Endothelial cell of umbilical vein (primary cell): ENCODE results near the gene GALNT10. TPM values are rescaled to one million over a fixed set of nuclear protein-coding genes. Genes with fewer than 3 reads are reported as not detected.

Source experiments
- BruUV-seq: library from RNA; stranded (reverse); fragments of 400-500 nt; replicated peaks from 2 replicates; lab custom pipeline; 2021; lab: Mats Ljungman, UMichigan
- CTCF ChIA-PET: fragments of 300-600, 350-600 bp; sonication (Branson Sonifier 250); formaldehyde crosslinking; loops from one replicate; lab custom pipeline; 2021; ENCODE audit warnings: antibody characterized with exemption, inconsistent platforms; lab: Charles Lee
- POLR2A ChIA-PET: fragments of 300-600, 350-600 bp; sonication (Branson Sonifier 250); formaldehyde crosslinking; loops from one replicate; lab custom pipeline; 2021; ENCODE audit warnings: antibody characterized with exemption, inconsistent platforms; lab: Charles Lee
- DNase-seq: peaks from one replicate; pipeline ENCODE4 v3.0.0-alpha.2; 2011; ENCODE audit warnings: low read depth, low spot score
- FAIRE-seq: peaks from 2 replicates; lab custom pipeline; 2011; peaks lifted over from hg19 to GRCh38; lab: Jason Lieb, UNC
- H2AFZ ChIP-seq: 2 replicates; pipeline ENCODE4 v1.6.0; 2012; ENCODE audit warnings: low read depth, low read length, control low read depth, inconsistent platforms
- H3K27ac ChIP-seq: 2 replicates; pipeline ENCODE4 v1.5.1; 2011; ENCODE audit warnings: low read depth, mild to moderate bottlenecking, control low read depth, low read length, moderate library complexity; ENCODE audit not compliant: insufficient read depth
- H3K27me3 ChIP-seq, 2 experiments: 2 replicates each; pipeline versions ENCODE4 v1.6.0 to v1.6.1; 2011; ENCODE audit warnings: low read length in 2 of 2, mixed read lengths in 1 of 2; ENCODE audit not compliant: control insufficient read depth in 2 of 2, insufficient read depth in 2 of 2
- H3K36me3 ChIP-seq, 2 experiments: 2 replicates in 1 of 2; 3 replicates in 1 of 2; pipeline ENCODE4 v1.5.1; 2011; ENCODE audit warnings: low read length in 2 of 2, mild to moderate bottlenecking in 1 of 2, moderate library complexity in 1 of 2; ENCODE audit not compliant: control insufficient read depth in 2 of 2, insufficient read depth in 2 of 2; ENCODE audit errors: extremely low read depth in 1 of 2
- H3K4me1 ChIP-seq: 3 replicates; pipeline ENCODE4 v1.5.1; 2011; ENCODE audit warnings: mild to moderate bottlenecking, low read length; ENCODE audit not compliant: control insufficient read depth, insufficient read depth; ENCODE audit errors: extremely low read depth
- H3K4me2 ChIP-seq: 2 replicates; pipeline ENCODE4 v1.6.1; 2011; ENCODE audit warnings: low read length, control low read depth, mixed read lengths; ENCODE audit not compliant: insufficient read depth
- H3K4me3 ChIP-seq, 3 experiments: fragments of 200-600 bp in 1 of 3; sonication (generic), shearing (Covaris generic) in 1 of 3; replicated peaks in 1 of 3; 2 replicates each; pipeline ENCODE4 v1.5.1; 2011 to 2016; ENCODE audit warnings: control low read depth in 3 of 3, low read length in 3 of 3, mild to moderate bottlenecking in 2 of 3, inconsistent platforms in 1 of 3, low read depth in 1 of 3, moderate library complexity in 1 of 3; ENCODE audit not compliant: insufficient read depth in 1 of 3
- H3K79me2 ChIP-seq: 2 replicates; pipeline ENCODE4 v1.6.0; 2012; ENCODE audit warnings: low read length, inconsistent platforms; ENCODE audit not compliant: control insufficient read depth, insufficient read depth
- H3K9ac ChIP-seq: replicated peaks from 2 replicates; pipeline ENCODE3; 2011; ENCODE audit warnings: low read length, control low read depth; ENCODE audit not compliant: insufficient read depth; ENCODE audit errors: extremely low read depth
- H3K9me1 ChIP-seq: replicated peaks from 3 replicates; pipeline ENCODE4 v1.6.0; 2011; ENCODE audit warnings: mild to moderate bottlenecking, low read length; ENCODE audit not compliant: control insufficient read depth, insufficient read depth; ENCODE audit errors: extremely low read depth
- H3K9me3 ChIP-seq: replicated peaks from 2 replicates; pipeline ENCODE4 v1.5.1; 2012; ENCODE audit warnings: low read length, inconsistent platforms; ENCODE audit not compliant: control insufficient read depth, insufficient read depth
- H4K20me1 ChIP-seq: replicated peaks from 2 replicates; pipeline ENCODE3; 2011; ENCODE audit warnings: mild to moderate bottlenecking, low read length; ENCODE audit not compliant: control insufficient read depth, insufficient read depth; ENCODE audit errors: extremely low read depth
- EZH2 ChIP-seq: IDR thresholded peaks from 2 replicates; pipeline ENCODE4 v1.6.1; 2012; ENCODE audit warnings: borderline replicate concordance, low read depth, mild to moderate bottlenecking, moderate library complexity, low read length, inconsistent platforms; ENCODE audit not compliant: severe bottlenecking
- FOS ChIP-seq: IDR thresholded peaks from 2 replicates; pipeline ENCODE4 v1.6.1; 2011; ENCODE audit warnings: mild to moderate bottlenecking, low read length, moderate library complexity, borderline replicate concordance; ENCODE audit not compliant: insufficient read depth
- GATA2 ChIP-seq: IDR thresholded peaks from 2 replicates; pipeline ENCODE4 v1.7.0; 2011; ENCODE audit warnings: low read depth, mild to moderate bottlenecking, moderate library complexity, mixed read lengths, low read length; ENCODE audit not compliant: insufficient read length, insufficient read depth
- JUN ChIP-seq: IDR thresholded peaks from 2 replicates; pipeline ENCODE4 v1.6.1; 2011; ENCODE audit warnings: borderline replicate concordance, low read depth; ENCODE audit not compliant: insufficient read length, insufficient read depth
- MYC ChIP-seq: IDR thresholded peaks from one replicate; pipeline ENCODE4 v1.6.1; 2011; ENCODE audit warnings: mild to moderate bottlenecking, low read depth, low read length
- POLR2A ChIP-seq: IDR thresholded peaks from 2 replicates; pipeline ENCODE4 v1.6.1; 2012; ENCODE audit warnings: low read depth, mild to moderate bottlenecking, control low read depth, low read length
- POLR2AphosphoS5 ChIP-seq: IDR thresholded peaks from 2 replicates; pipeline ENCODE4 v1.6.1; 2012; ENCODE audit warnings: low read depth, mild to moderate bottlenecking, control low read depth, low read length, moderate library complexity; ENCODE audit not compliant: insufficient read depth
- dilution Hi-C: fragments of 300-500 bp; cut with MboI; formaldehyde crosslinking; loops from one replicate; pipeline ENCODE4 v1.15.0; 2019; ENCODE audit warnings: low sequenced_read_pairs; ENCODE audit not compliant: extremely low pct_ligation_motif_present
- intact Hi-C: fragments of 100-400 bp; cut with micrococcal nuclease; formaldehyde crosslinking; loops from one replicate; pipeline ENCODE4 v1.10.0; 2022
- polyA plus RNA-seq, 4 experiments: library from polyadenylated mRNA; depleted of rRNA in 3 of 4; stranded (reverse) in 3 of 4; unstranded in 1 of 4; fragments of >200 nt; gene quantifications; 2 replicates each; pipeline versions ENCODE4 v1.2.1 to v1.2.3, GENCODE V29; 2011 to 2012; ENCODE audit warnings: missing spikeins in 1 of 4
- total RNA-seq: library from RNA; stranded (reverse); gene quantifications from 2 replicates; pipeline ENCODE4 v1.2.3, GENCODE V29; 2021
- TF ChIP-seq, protein P1 (sequence below), 2 donors: IDR thresholded peaks; 1 replicate in 1 of 2; 2 replicates in 1 of 2; pipeline ENCODE4 v1.5.1; 2011; ENCODE audit warnings: low read length in 2 of 2, mild to moderate bottlenecking in 2 of 2, moderate library complexity in 2 of 2, control low read depth in 1 of 2, inconsistent platforms in 1 of 2, low read depth in 1 of 2; ENCODE audit not compliant: insufficient read depth in 1 of 2; ENCODE audit errors: extremely low read depth in 1 of 2
- TF ChIP-seq, protein P2 (sequence below): IDR thresholded peaks from 2 replicates; pipeline ENCODE4 v1.6.1; 2011; ENCODE audit not compliant: insufficient read depth, insufficient read length

Gene GALNT10
- total and polyA plus RNA-seq, 2 donors (not counting 3 experiments of a cell fraction or from before 2014, with no cell fraction given), result 70.2 to 77.6 TPM

DNA sequence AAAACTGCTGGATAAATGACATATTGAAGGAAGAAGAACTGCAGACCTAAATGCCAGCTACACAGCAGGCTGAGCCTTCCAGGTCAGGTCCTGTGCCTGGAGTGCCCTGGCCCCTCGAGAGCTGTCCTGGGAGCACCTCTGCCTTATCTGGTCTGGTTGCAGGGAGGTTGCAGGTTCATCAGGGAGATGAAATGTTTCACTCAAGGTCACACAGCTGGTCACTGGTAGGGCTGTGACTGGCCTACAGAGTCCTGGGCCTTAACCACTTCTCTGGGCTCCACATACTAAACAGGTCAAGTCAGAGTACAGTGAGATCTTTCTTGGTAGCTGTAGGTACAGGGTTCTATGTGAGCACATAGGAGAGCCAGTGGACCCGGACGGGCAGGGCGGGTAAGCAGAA, 16.7 kb downstream of the GALNT10 start:
- H3K36me3 ChIP-seq, result peaks cover 0 to 2% of the 10 kb centered on the region in 2 experiments
- no peak for FAIRE-seq
- dilution Hi-C loops, result no loop called here

More for the DNA sequence above, 16.7 kb downstream of the GALNT10 start:
- ChIA-PET CTCF (interaction anchor here (0.9 to 2.0 kb wide), 2 partner anchors 10 to 18 kb away, joined by 4 to 6 read pairs; no protein-coding TSS in a partner anchor), POLR2A (no interaction called here)
- TF ChIP-seq JUN (no peak), MYC (no peak), GATA2 (no peak), FOS (no peak), EZH2 (no peak), POLR2A (no peak), POLR2AphosphoS5 (no peak)
- TF ChIP-seq, protein P1, sequence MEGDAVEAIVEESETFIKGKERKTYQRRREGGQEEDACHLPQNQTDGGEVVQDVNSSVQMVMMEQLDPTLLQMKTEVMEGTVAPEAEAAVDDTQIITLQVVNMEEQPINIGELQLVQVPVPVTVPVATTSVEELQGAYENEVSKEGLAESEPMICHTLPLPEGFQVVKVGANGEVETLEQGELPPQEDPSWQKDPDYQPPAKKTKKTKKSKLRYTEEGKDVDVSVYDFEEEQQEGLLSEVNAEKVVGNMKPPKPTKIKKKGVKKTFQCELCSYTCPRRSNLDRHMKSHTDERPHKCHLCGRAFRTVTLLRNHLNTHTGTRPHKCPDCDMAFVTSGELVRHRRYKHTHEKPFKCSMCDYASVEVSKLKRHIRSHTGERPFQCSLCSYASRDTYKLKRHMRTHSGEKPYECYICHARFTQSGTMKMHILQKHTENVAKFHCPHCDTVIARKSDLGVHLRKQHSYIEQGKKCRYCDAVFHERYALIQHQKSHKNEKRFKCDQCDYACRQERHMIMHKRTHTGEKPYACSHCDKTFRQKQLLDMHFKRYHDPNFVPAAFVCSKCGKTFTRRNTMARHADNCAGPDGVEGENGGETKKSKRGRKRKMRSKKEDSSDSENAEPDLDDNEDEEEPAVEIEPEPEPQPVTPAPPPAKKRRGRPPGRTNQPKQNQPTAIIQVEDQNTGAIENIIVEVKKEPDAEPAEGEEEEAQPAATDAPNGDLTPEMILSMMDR (IDR thresholded peaks at IDR 0.05; ENCODE audit: extremely low read depth in 1 of 2, insufficient read depth in 1 of 2, low read depth in 1 of 2, low read length in 2 of 2), result no peak
- TF ChIP-seq, protein P2, sequence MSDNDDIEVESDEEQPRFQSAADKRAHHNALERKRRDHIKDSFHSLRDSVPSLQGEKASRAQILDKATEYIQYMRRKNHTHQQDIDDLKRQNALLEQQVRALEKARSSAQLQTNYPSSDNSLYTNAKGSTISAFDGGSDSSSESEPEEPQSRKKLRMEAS, result no peak
- Histone ChIP-seq H4K20me1 (no peaks in the 10 kb centered on the region), H3K9me1 (no peaks in the 10 kb centered on the region), H3K27me3 (no peaks in the 10 kb centered on the region), H3K9me3 (no peaks in the 10 kb centered on the region), H3K4me3 (no peak overlapping the region), H3K79me2 (peaks cover 1% of the 10 kb centered on the region), H3K4me1 (no peaks in the 10 kb centered on the region), H3K4me2 (no peak overlapping the region), H3K27ac (no peak overlapping the region), H2AFZ (no peak overlapping the region), H3K9ac (no peak overlapping the region)
- DNase-seq, result no peak
- intact Hi-C loops, result no loop called here
- no TSS peak for BruUV-seq
